Colonic mucosa (tissue), 4 donors: ENCODE measurements around the gene TAF10. TPM values are rescaled to one million over a fixed set of nuclear protein-coding genes. Genes with fewer than 3 reads are reported as not detected.
A peak's percentile ranks its signal among the peaks of the same experiment; 100 is the strongest.

Experiments used
- DNase-seq: peaks from one replicate; pipeline ENCODE4 v3.0.0-alpha.2; 2020
- H3K27ac ChIP-seq: fragments of 200-600 bp; one replicate; pipeline ENCODE4 v1.8.0; 2021
- H3K27me3 ChIP-seq: fragments of 200-600 bp; one replicate; pipeline ENCODE4 v1.8.0; 2021
- H3K36me3 ChIP-seq: fragments of 200-600 bp; one replicate; pipeline ENCODE4 v1.8.0; 2021
- H3K4me1 ChIP-seq: fragments of 200-600 bp; one replicate; pipeline ENCODE4 v1.8.0; 2021; ENCODE audit warnings: mild to moderate bottlenecking
- H3K4me3 ChIP-seq: fragments of 200-600 bp; one replicate; pipeline ENCODE4 v1.8.0; 2021
- H3K9ac ChIP-seq, 2 donors: one replicate each; pipeline ENCODE4 v1.7.0; 2013; ENCODE audit warnings: control low read depth in 2 of 2, low read depth in 2 of 2, low read length in 2 of 2
- H3K9me3 ChIP-seq: fragments of 200-600 bp; one replicate; pipeline ENCODE4 v1.8.0; 2021
- intact Hi-C: fragments of 100-400 bp; cut with DNase I; formaldehyde crosslinking; loops from one replicate; pipeline ENCODE4 v1.14.1; 2022
- total RNA-seq, 2 donors: library from RNA; stranded (reverse); fragmentation: NEBNext Ultra II Directional in 1 of 2; extraction: Animal tissue kit (Norgen Biotek cat#: 25700) in 1 of 2; gene quantifications; one replicate each; pipeline ENCODE4 v1.2.1, GENCODE V29; 2021
- TF ChIP-seq, protein P1 (sequence below): fragments of 200-600 bp; IDR thresholded peaks from one replicate; pipeline ENCODE4 v1.8.0; 2022; ENCODE audit warnings: antibody characterized with exemption, mild to moderate bottlenecking
- donor health status: healthy.
- donor health status: DM: no; HTN: no; CAD: no.
- donor health status: DM: no; HTN: no; CAD: no.

Gene TAF10
- total RNA-seq, 2 donors from 2014 or later, result 123 to 142 TPM

DNA sequence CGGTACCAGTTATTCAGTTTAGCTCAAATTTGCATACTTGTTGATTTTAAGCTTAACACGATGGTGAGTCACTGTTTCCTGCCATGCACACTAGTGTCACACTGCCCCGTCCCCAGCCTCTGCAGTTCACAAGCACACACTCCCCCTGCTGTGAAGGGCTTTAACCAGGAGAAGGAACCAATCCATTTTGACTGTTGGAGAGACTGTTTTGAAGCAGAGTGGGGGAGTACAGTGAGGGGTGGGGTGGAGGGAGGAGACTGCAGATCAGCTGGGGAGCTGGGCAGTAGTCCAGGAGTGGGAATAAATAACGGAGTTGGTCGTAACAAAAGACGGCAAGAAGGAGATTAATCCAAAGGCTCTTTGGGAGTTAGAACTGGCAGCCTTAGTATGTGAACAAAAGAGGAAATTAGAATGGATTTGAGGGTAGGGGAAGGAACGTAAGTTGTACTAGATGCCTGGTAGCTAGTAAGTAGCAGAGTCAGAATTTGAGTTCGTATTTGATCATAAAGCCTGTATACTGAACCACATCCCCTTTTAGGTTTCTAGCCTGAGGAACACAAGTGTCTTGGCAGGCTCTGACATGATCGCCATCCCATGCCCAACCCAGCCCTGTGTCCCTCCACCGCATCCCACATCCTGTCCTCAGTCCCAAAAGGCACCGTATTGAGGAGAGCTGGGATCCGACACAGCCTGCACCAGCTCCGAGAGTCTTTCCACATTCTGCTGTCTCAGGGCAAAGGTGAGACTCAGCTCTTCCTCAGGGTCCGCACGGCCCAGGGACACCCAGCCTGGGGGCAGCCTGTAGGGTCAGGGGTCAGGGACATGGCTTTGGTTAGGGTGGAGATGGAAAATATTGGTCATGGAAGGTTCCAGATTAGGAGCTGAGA is 6.3 kb upstream of the TAF10 start:
- Histone ChIP-seq H3K27ac (peak overlapping the region; percentile 75), H3K4me3 (peak overlapping the region; percentile 66), H3K9ac (peak overlapping the region; percentile 83 to 100), H3K27me3 (no peaks in the 10 kb centered on the region), H3K36me3 (no peaks in the 10 kb centered on the region), H3K4me1 (peaks cover 7% of the 10 kb centered on the region), H3K9me3 (no peaks in the 10 kb centered on the region)
- intact Hi-C loops, result no loop called here
- peak; percentile 60 for DNase-seq
- TF ChIP-seq, protein P1, sequence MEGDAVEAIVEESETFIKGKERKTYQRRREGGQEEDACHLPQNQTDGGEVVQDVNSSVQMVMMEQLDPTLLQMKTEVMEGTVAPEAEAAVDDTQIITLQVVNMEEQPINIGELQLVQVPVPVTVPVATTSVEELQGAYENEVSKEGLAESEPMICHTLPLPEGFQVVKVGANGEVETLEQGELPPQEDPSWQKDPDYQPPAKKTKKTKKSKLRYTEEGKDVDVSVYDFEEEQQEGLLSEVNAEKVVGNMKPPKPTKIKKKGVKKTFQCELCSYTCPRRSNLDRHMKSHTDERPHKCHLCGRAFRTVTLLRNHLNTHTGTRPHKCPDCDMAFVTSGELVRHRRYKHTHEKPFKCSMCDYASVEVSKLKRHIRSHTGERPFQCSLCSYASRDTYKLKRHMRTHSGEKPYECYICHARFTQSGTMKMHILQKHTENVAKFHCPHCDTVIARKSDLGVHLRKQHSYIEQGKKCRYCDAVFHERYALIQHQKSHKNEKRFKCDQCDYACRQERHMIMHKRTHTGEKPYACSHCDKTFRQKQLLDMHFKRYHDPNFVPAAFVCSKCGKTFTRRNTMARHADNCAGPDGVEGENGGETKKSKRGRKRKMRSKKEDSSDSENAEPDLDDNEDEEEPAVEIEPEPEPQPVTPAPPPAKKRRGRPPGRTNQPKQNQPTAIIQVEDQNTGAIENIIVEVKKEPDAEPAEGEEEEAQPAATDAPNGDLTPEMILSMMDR, result no peak

DNA sequence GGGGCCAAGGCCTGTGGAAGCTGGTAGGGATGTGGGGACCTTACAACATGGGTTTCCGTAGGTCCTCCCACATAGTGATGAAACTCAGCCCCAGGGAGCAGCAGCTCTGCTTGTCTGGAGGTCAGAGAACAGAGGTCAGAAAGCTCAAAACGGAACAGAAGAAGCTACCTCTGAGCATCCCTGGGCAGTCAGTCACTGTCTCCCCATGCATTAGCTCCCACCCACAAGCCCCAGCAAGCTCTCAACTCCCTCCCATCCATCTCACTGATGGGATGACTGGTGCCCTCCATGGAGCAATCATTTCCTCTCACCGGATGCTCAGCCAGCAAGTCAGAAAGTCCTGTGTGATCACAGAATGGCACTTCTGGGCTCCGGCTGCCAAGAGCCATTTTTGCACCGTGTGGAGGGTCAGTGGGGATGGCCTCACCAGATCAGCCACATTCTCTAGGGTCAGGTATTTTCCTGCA is 5.3 kb upstream of the TAF10 start:
- no peaks in the 10 kb centered on the region for H3K27me3 ChIP-seq
- H3K9ac ChIP-seq, result peak overlapping the region; percentile 3 to 8
- intact Hi-C loops, result no loop called here
- DNase-seq, result no peak
- TF ChIP-seq, protein P1, result no peak
- H3K36me3 ChIP-seq, result no peaks in the 10 kb centered on the region
- H3K9me3 ChIP-seq, result no peaks in the 10 kb centered on the region
- peak overlapping the region; percentile 66 for H3K4me3 ChIP-seq
- H3K4me1 ChIP-seq, result peaks cover 7% of the 10 kb centered on the region
- H3K27ac ChIP-seq, result peak overlapping the region; percentile 75

DNA sequence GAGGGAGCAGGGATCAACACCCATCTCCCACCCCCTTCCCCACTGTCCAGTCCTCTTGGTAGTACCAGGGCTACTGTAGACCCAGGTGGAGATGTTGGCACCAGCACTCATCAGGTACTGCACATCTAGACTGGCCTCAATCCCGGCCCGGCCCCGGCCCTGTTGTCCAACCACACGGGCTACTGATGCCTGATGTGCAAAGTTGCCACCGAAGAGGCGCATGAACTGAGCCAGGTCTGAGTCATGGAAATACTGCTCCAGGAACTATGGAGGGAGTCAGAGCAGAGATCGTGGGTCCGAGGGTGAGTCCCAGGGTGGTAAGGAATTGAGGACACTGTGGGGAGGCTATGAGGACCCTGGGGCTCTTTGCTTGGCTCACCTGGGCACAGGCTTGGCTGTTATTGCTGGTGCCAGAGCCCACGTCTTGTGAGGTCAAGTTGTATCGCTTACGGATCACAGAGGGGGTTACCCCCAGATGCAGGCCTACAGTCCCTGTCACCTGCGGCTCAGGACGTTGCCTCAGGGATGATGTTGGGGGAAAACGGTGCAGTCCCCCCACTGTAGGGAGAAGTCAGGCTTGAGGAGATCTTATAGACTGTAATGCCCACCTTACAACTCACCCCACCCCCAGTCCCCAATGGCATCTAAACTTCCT is 4.7 kb upstream of the TAF10 start:
- Histone ChIP-seq H3K4me3 (no peak overlapping the region), H3K4me1 (peaks cover 7% of the 10 kb centered on the region), H3K36me3 (no peaks in the 10 kb centered on the region), H3K9me3 (no peaks in the 10 kb centered on the region), H3K9ac (no peak overlapping the region), H3K27ac (no peak overlapping the region), H3K27me3 (no peaks in the 10 kb centered on the region)
- DNase-seq, result no peak
- TF ChIP-seq, protein P1, result no peak
- intact Hi-C loops, result no loop called here

GRCh38 chr11:6615882-6616585 is 4.0 kb upstream of the TAF10 start:
- no peak overlapping the region for H3K27ac ChIP-seq
- H3K4me1 ChIP-seq, result peaks cover 9% of the 10 kb centered on the region

GRCh38 chr11:6615046-6615445 is 3.0 kb upstream of the TAF10 start:
- Histone ChIP-seq H3K36me3 (peaks cover 5% of the 10 kb centered on the region), H3K27ac (no peak overlapping the region), H3K4me1 (peaks cover 12% of the 10 kb centered on the region), H3K27me3 (no peaks in the 10 kb centered on the region), H3K9me3 (no peaks in the 10 kb centered on the region), H3K4me3 (no peak overlapping the region), H3K9ac (no peak overlapping the region)
- DNase-seq, result no peak
- TF ChIP-seq, protein P1, result no peak
- intact Hi-C loops, result no loop called here

More at GRCh38 chr11:6615882-6616585, 4.0 kb upstream of the TAF10 start:
- H3K4me3 ChIP-seq, result no peak overlapping the region
- no peak overlapping the region for H3K9ac ChIP-seq
- H3K9me3 ChIP-seq, result no peaks in the 10 kb centered on the region
- no peaks in the 10 kb centered on the region for H3K27me3 ChIP-seq
- no peak for DNase-seq
- TF ChIP-seq, protein P1, result no peak
- H3K36me3 ChIP-seq, result no peaks in the 10 kb centered on the region
- intact Hi-C loops, result no loop called here
